GM19351 (cell line): ENCODE measurements around the gene PPFIBP2.

Experiments
- ATAC-seq: cut with Tn5 transposase; IDR thresholded peaks from one replicate; pipeline ENCODE4 v1.9.1; 2021; ENCODE audit warnings: mild to moderate bottlenecking, moderate library complexity; ENCODE audit not compliant: unreplicated experiment

Gene PPFIBP2

GRCh38 chr11:7524462-7525235 is 10.8 kb downstream of the PPFIBP2 start:
- no peak for ATAC-seq

- ATAC-seq: no peak
These were observed 11.6 kb downstream of the PPFIBP2 start for GRCh38 chr11:7525424-7525823.

DNA sequence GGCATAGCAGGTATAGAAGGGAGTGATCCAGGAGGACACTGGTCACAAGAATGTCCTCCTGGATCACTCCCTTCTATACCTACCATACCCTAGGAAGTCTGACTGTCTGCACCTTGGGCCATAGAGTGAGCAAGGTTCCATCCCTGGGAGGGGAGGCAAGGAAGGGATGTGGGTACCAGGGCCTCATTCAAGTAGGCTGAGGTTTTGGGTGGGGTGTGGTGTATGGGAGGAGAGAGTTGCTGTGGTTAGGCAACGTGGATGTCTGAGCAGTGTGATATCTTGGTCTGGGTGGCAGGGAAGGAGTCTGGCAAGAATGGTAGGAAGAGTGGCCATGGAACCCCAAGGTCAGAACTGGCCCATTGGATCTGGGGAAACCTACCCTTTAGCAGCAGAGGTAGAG is 13.2 kb downstream of the PPFIBP2 start:
- ATAC-seq: no peak

DNA sequence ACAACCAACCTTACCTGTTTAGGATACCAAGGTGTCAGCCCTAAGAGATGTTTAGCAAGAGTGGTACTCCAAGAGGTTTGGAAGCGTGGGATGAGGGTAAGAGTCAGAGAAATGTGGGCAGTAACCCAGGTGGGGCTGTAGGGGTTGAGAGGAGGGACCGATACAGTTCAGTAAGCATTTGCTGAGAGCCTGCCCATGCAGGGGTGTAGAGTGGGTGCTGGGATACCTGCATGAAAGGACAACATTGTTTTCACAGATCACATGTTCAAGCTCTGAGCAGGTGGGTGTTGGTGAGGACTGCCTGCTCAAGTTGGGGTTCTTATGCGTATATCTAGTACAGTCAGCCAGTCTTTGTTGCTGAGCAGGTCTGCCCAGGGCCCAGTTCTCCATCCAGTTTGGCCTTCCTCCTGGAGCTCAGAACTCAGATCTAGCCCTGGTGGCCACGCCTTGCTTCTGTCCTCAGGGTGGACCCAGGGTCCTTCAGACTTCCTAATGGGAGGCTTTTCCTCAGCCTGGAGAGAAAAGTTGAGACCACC is 14.8 kb downstream of the PPFIBP2 start:
- no peak for ATAC-seq

DNA sequence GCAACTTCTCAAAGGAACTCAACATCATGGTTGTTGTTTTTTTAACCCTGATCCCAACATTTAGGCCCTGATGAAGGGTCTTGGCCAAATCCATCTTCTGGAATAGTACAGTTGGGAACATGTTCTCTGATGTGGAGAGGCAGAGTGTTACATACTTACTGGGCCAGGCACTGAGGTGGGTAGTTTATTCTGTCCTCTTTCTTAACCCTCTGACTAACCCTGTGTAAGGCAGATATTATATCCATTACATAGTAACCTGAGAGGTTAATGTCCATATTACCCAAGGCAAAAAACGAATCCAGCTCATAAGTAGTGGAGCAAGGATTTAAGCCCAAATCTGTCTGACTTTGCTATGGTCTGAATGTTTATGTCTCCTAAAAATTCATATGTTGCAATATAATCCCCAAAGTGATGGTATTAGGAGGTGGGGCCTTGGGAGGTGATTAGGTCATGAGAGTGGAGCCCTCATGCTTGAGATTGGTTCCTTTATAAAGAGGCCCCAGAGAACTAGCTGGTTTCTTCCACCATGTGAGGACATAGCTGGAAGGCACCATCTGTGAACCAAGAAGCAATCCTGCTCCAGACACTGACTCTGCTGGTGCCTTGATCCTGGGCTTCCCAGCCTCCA is 16.3 kb downstream of the PPFIBP2 start:
- ATAC-seq: no peak

- ATAC-seq: peak; percentile 15
These were observed 17.2 kb downstream of the PPFIBP2 start for GRCh38 chr11:7531011-7531410.

DNA sequence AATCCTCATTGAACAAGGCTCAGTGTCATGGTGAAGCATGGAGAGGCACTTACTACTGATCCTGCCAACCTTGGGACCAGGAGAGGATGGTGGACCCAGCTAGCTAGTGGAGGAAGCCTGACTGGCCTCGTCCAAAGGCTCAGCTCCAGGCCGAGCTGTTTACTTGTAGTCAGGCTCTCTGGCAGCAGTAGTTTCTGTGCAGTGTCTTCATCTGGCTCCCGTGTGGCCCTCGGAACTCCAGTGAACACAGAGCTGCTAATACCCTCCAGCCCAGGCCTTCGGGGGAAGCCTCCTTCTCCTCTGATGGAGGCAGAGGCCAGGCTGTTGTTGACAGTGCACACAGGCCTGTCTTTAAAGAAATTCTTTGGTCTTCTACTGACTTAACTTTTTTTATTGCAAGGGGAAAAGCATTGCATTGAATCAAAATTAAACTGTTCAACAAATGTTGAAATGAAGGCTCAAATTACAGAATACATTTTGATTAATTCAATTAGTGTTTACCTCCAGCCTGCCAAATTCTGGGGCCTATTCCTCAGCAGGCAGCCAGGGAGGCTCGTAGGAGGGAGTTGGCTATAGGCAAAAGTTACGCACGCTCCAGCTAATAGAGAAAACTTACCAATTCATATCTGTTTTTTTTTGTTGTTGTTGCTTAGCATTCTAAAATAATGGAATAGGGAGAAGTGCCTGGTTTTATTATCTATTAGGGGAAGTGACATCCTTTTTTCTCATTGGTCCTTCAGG is 18.8 kb downstream of the PPFIBP2 start:
- no peak for ATAC-seq

DNA sequence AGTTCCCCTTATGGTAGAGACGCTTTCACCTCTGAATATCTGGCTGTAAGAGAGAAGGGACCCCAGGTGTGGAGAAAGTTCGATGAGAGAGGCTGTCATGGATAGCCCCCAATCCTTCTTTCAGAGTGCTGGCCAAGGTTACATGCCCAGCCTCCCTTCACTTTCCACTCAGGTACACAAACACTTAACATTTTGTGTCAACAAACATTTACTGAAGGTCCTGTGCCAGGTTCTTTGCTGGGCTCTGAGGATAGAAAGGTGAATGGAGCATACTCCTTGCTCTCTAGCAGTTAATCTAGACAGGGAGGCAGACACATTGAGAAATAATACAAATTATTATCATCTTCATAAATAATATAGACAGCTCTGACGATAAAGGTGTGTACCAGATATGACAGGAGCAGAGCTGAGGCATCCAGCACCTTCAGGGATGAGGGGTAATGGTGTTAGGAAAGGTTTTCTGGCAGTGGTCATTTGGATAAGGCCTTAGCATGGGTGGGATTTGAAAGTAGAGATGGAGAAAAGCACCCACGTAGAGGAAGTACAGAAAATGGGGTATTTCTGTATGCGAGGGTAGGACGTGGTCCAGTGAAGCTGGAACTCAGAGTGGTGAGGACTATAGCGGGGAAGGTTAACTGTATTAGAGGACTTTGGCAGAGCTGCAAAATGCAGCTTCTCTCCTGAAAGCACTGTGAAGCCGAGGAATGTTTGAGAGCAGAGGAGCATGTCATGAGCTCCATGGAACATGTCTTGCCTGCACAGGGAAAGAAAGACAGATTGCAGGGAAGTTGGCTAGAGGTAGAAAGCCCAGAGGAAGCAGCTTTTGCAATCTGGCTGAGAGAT is 19.6 kb downstream of the PPFIBP2 start:
- ATAC-seq: peak; percentile 28

GRCh38 chr11:7534042-7534378 is 20.2 kb downstream of the PPFIBP2 start:
- peak; percentile 44 for ATAC-seq

- no peak for ATAC-seq
These were observed 22.3 kb downstream of the PPFIBP2 start for GRCh38 chr11:7536100-7536499.

- no peak for ATAC-seq
These were observed 23.5 kb downstream of the PPFIBP2 start for GRCh38 chr11:7537265-7537664.

GRCh38 chr11:7538031-7538430 is 24.2 kb downstream of the PPFIBP2 start:
- no peak for ATAC-seq

DNA sequence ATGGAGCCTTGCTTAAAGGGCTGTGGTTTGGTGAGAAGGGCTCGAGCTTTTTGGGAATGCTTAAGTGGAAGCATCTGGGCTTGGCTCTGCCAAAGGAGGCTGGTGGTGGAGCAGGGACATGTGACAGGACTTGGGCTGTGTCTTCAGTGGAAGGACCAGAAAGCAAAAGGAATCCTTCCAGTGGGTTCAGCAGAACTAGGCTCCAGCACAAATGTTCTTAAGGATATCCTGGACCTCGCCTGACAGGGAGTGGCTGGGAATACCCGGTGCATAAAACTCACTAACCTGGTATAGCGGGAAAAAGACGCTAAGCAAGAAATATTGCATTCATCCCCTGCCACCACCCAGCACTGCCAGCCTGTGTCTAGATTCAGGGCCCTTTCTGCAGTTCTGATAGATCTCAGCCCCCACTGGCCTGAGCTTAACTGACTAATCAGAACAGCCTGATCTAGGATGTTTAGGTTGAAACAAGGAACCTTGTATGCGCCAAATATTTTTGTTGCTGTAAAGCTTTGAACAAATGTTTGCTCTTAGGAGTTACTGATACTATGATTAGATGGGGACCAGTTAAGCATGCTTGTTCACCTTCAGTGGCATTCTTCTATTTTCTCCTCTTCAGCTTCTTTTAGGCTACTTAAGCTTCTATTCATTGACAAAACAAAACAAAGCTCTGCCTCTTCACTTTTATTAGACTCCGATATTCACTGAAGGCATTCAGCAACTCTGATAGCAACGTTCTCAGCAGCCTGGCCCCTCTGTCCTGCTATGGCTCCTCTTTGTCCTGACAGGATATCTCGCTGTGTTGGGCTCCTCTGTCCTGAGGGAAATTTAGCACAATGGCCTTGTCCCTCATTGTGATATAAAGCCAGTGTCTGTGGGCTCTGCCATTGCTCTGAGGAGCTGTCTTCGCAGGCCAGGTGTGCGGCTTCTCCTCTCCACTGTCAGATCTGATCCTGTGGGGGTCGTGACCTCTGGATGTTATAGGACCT is 25.0 kb downstream of the PPFIBP2 start:
- ATAC-seq: no peak

GRCh38 chr11:7540830-7541555 is 27.2 kb downstream of the PPFIBP2 start:
- no peak for ATAC-seq

- no peak for ATAC-seq
These were observed 29.5 kb downstream of the PPFIBP2 start for GRCh38 chr11:7543302-7543701.

- ATAC-seq: no peak
These were observed 30.2 kb downstream of the PPFIBP2 start for GRCh38 chr11:7544021-7544420.

GRCh38 chr11:7545611-7546010 is 31.8 kb downstream of the PPFIBP2 start:
- no peak for ATAC-seq

GRCh38 chr11:7546324-7546791 is 32.6 kb downstream of the PPFIBP2 start:
- ATAC-seq: no peak

DNA sequence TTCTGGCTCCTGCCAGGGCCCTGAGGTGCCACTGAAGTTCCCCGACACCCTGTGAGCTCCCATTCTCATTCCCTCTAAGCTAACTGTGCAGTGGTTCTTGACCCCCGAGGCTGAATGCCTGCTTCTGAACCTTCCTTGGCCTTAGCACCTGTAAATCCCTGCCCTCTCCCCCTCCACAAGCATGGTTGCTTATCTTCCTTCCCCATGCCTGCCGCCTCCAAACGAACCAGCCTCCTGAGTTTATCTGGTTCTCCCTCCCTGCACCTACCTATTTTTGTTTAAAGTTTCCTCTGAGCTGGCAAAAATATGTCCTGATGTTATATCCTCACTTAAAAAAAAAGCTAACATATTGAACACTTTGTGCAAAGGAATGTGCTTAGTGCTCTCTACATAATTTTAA is 33.9 kb downstream of the PPFIBP2 start:
- no peak for ATAC-seq
